Measurements from ENCODE around the gene DNAI2.

Gene DNAI2

GRCh38 chr17:74250324-74250995 lies 23.6 kb upstream of the DNAI2 start:
- H3K4me3 ChIP-seq (ENCODE audit: low read depth, low read length): no peak overlapping the region
- POLR2A ChIA-PET: no interaction called here
- no peak for DNase-seq (ENCODE audit: low read depth, low spot score)
- TF ChIP-seq CTCF (IDR thresholded peaks at IDR 0.05; ENCODE audit: insufficient read depth, low read length, missing control alignments): no peak
- CTCF ChIA-PET: no interaction called here

GRCh38 chr17:74251051-74251450 lies 23.0 kb upstream of the DNAI2 start:
- TF ChIP-seq CTCF (IDR thresholded peaks at IDR 0.05; ENCODE audit: insufficient read depth, low read length, missing control alignments): no peak
- ChIA-PET POLR2A (no interaction called here), CTCF (no interaction called here)
- no peak for DNase-seq (ENCODE audit: low read depth, low spot score)
- H3K4me3 ChIP-seq (ENCODE audit: low read depth, low read length): no peak overlapping the region

- POLR2A ChIA-PET: no interaction called here
Observed at GRCh38 chr17:74251569-74251968, 22.5 kb upstream of the DNAI2 start.

GRCh38 chr17:74252211-74252610 lies 21.8 kb upstream of the DNAI2 start:
- no peak for DNase-seq (ENCODE audit: low read depth, low spot score)
- no peak overlapping the region for H3K4me3 ChIP-seq (ENCODE audit: low read depth, low read length)
- CTCF ChIA-PET: no interaction called here
- no peak for TF ChIP-seq CTCF (IDR thresholded peaks at IDR 0.05; ENCODE audit: insufficient read depth, low read length, missing control alignments)
- POLR2A ChIA-PET: no interaction called here

More at GRCh38 chr17:74251569-74251968, 22.5 kb upstream of the DNAI2 start:
- no peak for DNase-seq (ENCODE audit: low read depth, low spot score)
- no peak for TF ChIP-seq CTCF (IDR thresholded peaks at IDR 0.05; ENCODE audit: insufficient read depth, low read length, missing control alignments)
- no peak overlapping the region for H3K4me3 ChIP-seq (ENCODE audit: low read depth, low read length)
- CTCF ChIA-PET: no interaction called here

- ChIA-PET POLR2A (no interaction called here), CTCF (no interaction called here)
- no peak for DNase-seq (ENCODE audit: low read depth, low spot score)
- TF ChIP-seq CTCF (IDR thresholded peaks at IDR 0.05; ENCODE audit: insufficient read depth, low read length, missing control alignments): no peak
- no peak overlapping the region for H3K4me3 ChIP-seq (ENCODE audit: low read depth, low read length)
Observed at GRCh38 chr17:74253036-74253435, 21.0 kb upstream of the DNAI2 start.

- ChIA-PET CTCF (interaction anchor here (0.8 kb wide), 1 partner anchor 18 kb away, joined by 4 read pairs; no protein-coding TSS in a partner anchor), POLR2A (no interaction called here)
- no peak for TF ChIP-seq CTCF (IDR thresholded peaks at IDR 0.05; ENCODE audit: insufficient read depth, low read length, missing control alignments)
- no peak for DNase-seq (ENCODE audit: low read depth, low spot score)
- H3K4me3 ChIP-seq (ENCODE audit: low read depth, low read length): no peak overlapping the region
Observed at GRCh38 chr17:74257311-74257710, 16.7 kb upstream of the DNAI2 start.

Data from AG04449 (cell line).